ENCODE data around the gene AKAP6. TPM values are rescaled to one million over a fixed set of nuclear protein-coding genes. Genes with fewer than 3 reads are reported as not detected.

AKAP6 gene
- total RNA-seq, 2 experiments from 2014 or later: 0.62 to 0.67 TPM

- no peak for DNase-seq
- H3K36me3 Mint-ChIP-seq (ENCODE audit: low read depth): no peaks in the 10 kb centered on the region
- H3K27me3 Mint-ChIP-seq: peaks cover 3% of the 10 kb centered on the region
- no peaks in the 10 kb centered on the region for H3K9me3 Mint-ChIP-seq
- H3K27ac Mint-ChIP-seq: no peak overlapping the region
- no peaks in the 10 kb centered on the region for H3K4me1 Mint-ChIP-seq
- CTCF ChIA-PET: no interaction called here
- no peak overlapping the region for H3K4me3 Mint-ChIP-seq
- POLR2A ChIA-PET: no interaction called here
These were observed 180.6 kb downstream of the AKAP6 start for GRCh38 chr14:32509632-32510187.

- H3K9me3 Mint-ChIP-seq: no peaks in the 10 kb centered on the region
- H3K36me3 Mint-ChIP-seq (ENCODE audit: low read depth): no peaks in the 10 kb centered on the region
- POLR2A ChIA-PET: interaction anchor here (0.7 kb wide), 1 partner anchor 531 kb away, joined by 8 read pairs; no protein-coding TSS in a partner anchor
- H3K27me3 Mint-ChIP-seq: peaks cover 7% of the 10 kb centered on the region
- no peak overlapping the region for H3K4me3 Mint-ChIP-seq
- no peak for DNase-seq
- H3K4me1 Mint-ChIP-seq: no peaks in the 10 kb centered on the region
- no peak overlapping the region for H3K27ac Mint-ChIP-seq
- CTCF ChIA-PET: interaction anchor here (0.7 kb wide), 1 partner anchor 37 kb away, joined by 3 read pairs; no protein-coding TSS in a partner anchor
These were observed 181.7 kb downstream of the AKAP6 start for GRCh38 chr14:32510815-32511214.

GRCh38 chr14:32512348-32512747 lies 183.2 kb downstream of the AKAP6 start:
- Mint-ChIP-seq H3K9me3 (no peaks in the 10 kb centered on the region), H3K4me3 (no peak overlapping the region), H3K27ac (no peak overlapping the region), H3K36me3 (ENCODE audit: low read depth) (no peaks in the 10 kb centered on the region), H3K27me3 (peaks cover 7% of the 10 kb centered on the region), H3K4me1 (no peaks in the 10 kb centered on the region)
- no peak for DNase-seq
- ChIA-PET POLR2A (no interaction called here), CTCF (no interaction called here)

- DNase-seq: no peak
- Mint-ChIP-seq H3K27me3 (peaks cover 7% of the 10 kb centered on the region), H3K36me3 (ENCODE audit: low read depth) (no peaks in the 10 kb centered on the region), H3K27ac (no peak overlapping the region), H3K4me3 (no peak overlapping the region), H3K4me1 (no peaks in the 10 kb centered on the region), H3K9me3 (no peaks in the 10 kb centered on the region)
- ChIA-PET POLR2A (no interaction called here), CTCF (no interaction called here)
These were observed 183.7 kb downstream of the AKAP6 start for GRCh38 chr14:32512813-32513212.

GRCh38 chr14:32513571-32514009 lies 184.5 kb downstream of the AKAP6 start:
- no peak overlapping the region for H3K4me3 Mint-ChIP-seq
- no peaks in the 10 kb centered on the region for H3K36me3 Mint-ChIP-seq (ENCODE audit: low read depth)
- no peak for DNase-seq
- H3K27me3 Mint-ChIP-seq: peaks cover 7% of the 10 kb centered on the region
- CTCF ChIA-PET: no interaction called here
- peaks cover under 1% of the 10 kb centered on the region for H3K9me3 Mint-ChIP-seq
- POLR2A ChIA-PET: interaction anchor here (0.6 kb wide), 1 partner anchor 172 kb away, joined by 3 read pairs; no protein-coding TSS in a partner anchor
- H3K4me1 Mint-ChIP-seq: no peaks in the 10 kb centered on the region
- no peak overlapping the region for H3K27ac Mint-ChIP-seq

GRCh38 chr14:32514236-32514635 lies 185.1 kb downstream of the AKAP6 start:
- H3K4me3 Mint-ChIP-seq: no peak overlapping the region
- peaks cover 11% of the 10 kb centered on the region for H3K27me3 Mint-ChIP-seq
- no peaks in the 10 kb centered on the region for H3K36me3 Mint-ChIP-seq (ENCODE audit: low read depth)
- no peak for DNase-seq
- ChIA-PET CTCF (no interaction called here), POLR2A (interaction anchor here (0.6 kb wide), 1 partner anchor 173 kb away, joined by 3 read pairs; no protein-coding TSS in a partner anchor)
- H3K4me1 Mint-ChIP-seq: no peaks in the 10 kb centered on the region
- no peak overlapping the region for H3K27ac Mint-ChIP-seq
- H3K9me3 Mint-ChIP-seq: peaks cover 2% of the 10 kb centered on the region

- peaks cover 2% of the 10 kb centered on the region for H3K9me3 Mint-ChIP-seq
- H3K36me3 Mint-ChIP-seq (ENCODE audit: low read depth): no peaks in the 10 kb centered on the region
- H3K27me3 Mint-ChIP-seq: peaks cover 13% of the 10 kb centered on the region
- ChIA-PET POLR2A (no interaction called here), CTCF (no interaction called here)
- no peaks in the 10 kb centered on the region for H3K4me1 Mint-ChIP-seq
- no peak overlapping the region for H3K4me3 Mint-ChIP-seq
- no peak overlapping the region for H3K27ac Mint-ChIP-seq
- no peak for DNase-seq
These were observed 185.6 kb downstream of the AKAP6 start for GRCh38 chr14:32514681-32515080.

GRCh38 chr14:32524609-32525375 lies 195.7 kb downstream of the AKAP6 start:
- H3K27ac Mint-ChIP-seq: no peak overlapping the region
- no peaks in the 10 kb centered on the region for H3K9me3 Mint-ChIP-seq
- peaks cover 2% of the 10 kb centered on the region for H3K27me3 Mint-ChIP-seq
- no peak overlapping the region for H3K4me3 Mint-ChIP-seq
- DNase-seq: no peak
- POLR2A ChIA-PET: no interaction called here
- no peaks in the 10 kb centered on the region for H3K36me3 Mint-ChIP-seq (ENCODE audit: low read depth)
- no peaks in the 10 kb centered on the region for H3K4me1 Mint-ChIP-seq
- CTCF ChIA-PET: no interaction called here

- no peaks in the 10 kb centered on the region for H3K4me1 Mint-ChIP-seq
- no peaks in the 10 kb centered on the region for H3K9me3 Mint-ChIP-seq
- CTCF ChIA-PET: no interaction called here
These were observed 196.5 kb downstream of the AKAP6 start for GRCh38 chr14:32525591-32525990.

GRCh38 chr14:32530800-32531199 lies 201.7 kb downstream of the AKAP6 start:
- Mint-ChIP-seq H3K36me3 (ENCODE audit: low read depth) (no peaks in the 10 kb centered on the region), H3K27ac (no peak overlapping the region), H3K27me3 (peaks cover 4% of the 10 kb centered on the region), H3K4me1 (no peaks in the 10 kb centered on the region), H3K9me3 (no peaks in the 10 kb centered on the region), H3K4me3 (no peak overlapping the region)
- ChIA-PET POLR2A (no interaction called here), CTCF (no interaction called here)
- DNase-seq: no peak

More at GRCh38 chr14:32525591-32525990, 196.5 kb downstream of the AKAP6 start:
- POLR2A ChIA-PET: no interaction called here
- Mint-ChIP-seq H3K36me3 (ENCODE audit: low read depth) (no peaks in the 10 kb centered on the region), H3K27me3 (peaks cover 2% of the 10 kb centered on the region), H3K27ac (no peak overlapping the region), H3K4me3 (no peak overlapping the region)
- no peak for DNase-seq

GRCh38 chr14:32531942-32532515 lies 202.9 kb downstream of the AKAP6 start:
- H3K4me1 Mint-ChIP-seq: no peaks in the 10 kb centered on the region
- no peaks in the 10 kb centered on the region for H3K9me3 Mint-ChIP-seq
- H3K27me3 Mint-ChIP-seq: peaks cover 2% of the 10 kb centered on the region
- DNase-seq: no peak
- POLR2A ChIA-PET: no interaction called here
- no peaks in the 10 kb centered on the region for H3K36me3 Mint-ChIP-seq (ENCODE audit: low read depth)
- no peak overlapping the region for H3K4me3 Mint-ChIP-seq
- CTCF ChIA-PET: no interaction called here
- H3K27ac Mint-ChIP-seq: no peak overlapping the region

GRCh38 chr14:32534145-32534544 lies 205.0 kb downstream of the AKAP6 start:
- Mint-ChIP-seq H3K36me3 (ENCODE audit: low read depth) (no peaks in the 10 kb centered on the region), H3K4me1 (no peaks in the 10 kb centered on the region), H3K4me3 (no peak overlapping the region), H3K27me3 (peaks cover 7% of the 10 kb centered on the region), H3K9me3 (no peaks in the 10 kb centered on the region), H3K27ac (no peak overlapping the region)
- no peak for DNase-seq
- CTCF ChIA-PET: no interaction called here
- POLR2A ChIA-PET: no interaction called here

- CTCF ChIA-PET: no interaction called here
- Mint-ChIP-seq H3K9me3 (no peaks in the 10 kb centered on the region), H3K27me3 (peaks cover 7% of the 10 kb centered on the region), H3K4me3 (no peak overlapping the region), H3K36me3 (ENCODE audit: low read depth) (no peaks in the 10 kb centered on the region), H3K4me1 (no peaks in the 10 kb centered on the region), H3K27ac (no peak overlapping the region)
- no peak for DNase-seq
- POLR2A ChIA-PET: no interaction called here
These were observed 207.1 kb downstream of the AKAP6 start for GRCh38 chr14:32536175-32536574.

Data from activated CD4-positive, alpha-beta T cell treated with anti-CD3 and anti-CD28 coated beads, Interleukin-2, amount 10 ng/mL, durations not matched to agents 7 days and 5 days (primary cell).